ENCODE data around the gene NUDT15.

DNA sequence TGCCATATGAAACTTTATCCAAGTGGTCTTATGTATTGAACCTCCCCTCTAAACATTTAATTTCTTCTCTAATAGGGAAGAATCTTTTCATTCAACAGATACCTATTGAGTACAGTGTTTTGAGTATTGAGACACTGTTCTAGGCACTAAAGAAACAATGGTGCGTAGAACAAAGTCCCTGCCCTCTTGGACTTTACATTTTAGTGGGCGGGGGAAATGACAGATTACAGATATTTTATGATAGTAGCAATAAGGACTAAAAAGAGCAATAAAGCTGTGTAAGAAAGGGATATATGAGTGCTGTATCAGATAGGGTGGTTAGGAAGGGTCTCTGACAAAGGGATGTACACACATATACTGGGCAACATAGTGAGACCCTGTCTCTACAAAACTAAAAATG lies 5.4 kb downstream of the NUDT15 start:
- TF ChIP-seq, protein P1, sequence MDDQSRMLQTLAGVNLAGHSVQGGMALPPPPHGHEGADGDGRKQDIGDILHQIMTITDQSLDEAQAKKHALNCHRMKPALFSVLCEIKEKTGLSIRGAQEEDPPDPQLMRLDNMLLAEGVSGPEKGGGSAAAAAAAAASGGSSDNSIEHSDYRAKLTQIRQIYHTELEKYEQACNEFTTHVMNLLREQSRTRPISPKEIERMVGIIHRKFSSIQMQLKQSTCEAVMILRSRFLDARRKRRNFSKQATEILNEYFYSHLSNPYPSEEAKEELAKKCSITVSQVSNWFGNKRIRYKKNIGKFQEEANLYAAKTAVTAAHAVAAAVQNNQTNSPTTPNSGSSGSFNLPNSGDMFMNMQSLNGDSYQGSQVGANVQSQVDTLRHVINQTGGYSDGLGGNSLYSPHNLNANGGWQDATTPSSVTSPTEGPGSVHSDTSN (CRISPR knock-in tag; IDR thresholded peaks at IDR 0.05) = no peak
- TF ChIP-seq, protein P2, sequence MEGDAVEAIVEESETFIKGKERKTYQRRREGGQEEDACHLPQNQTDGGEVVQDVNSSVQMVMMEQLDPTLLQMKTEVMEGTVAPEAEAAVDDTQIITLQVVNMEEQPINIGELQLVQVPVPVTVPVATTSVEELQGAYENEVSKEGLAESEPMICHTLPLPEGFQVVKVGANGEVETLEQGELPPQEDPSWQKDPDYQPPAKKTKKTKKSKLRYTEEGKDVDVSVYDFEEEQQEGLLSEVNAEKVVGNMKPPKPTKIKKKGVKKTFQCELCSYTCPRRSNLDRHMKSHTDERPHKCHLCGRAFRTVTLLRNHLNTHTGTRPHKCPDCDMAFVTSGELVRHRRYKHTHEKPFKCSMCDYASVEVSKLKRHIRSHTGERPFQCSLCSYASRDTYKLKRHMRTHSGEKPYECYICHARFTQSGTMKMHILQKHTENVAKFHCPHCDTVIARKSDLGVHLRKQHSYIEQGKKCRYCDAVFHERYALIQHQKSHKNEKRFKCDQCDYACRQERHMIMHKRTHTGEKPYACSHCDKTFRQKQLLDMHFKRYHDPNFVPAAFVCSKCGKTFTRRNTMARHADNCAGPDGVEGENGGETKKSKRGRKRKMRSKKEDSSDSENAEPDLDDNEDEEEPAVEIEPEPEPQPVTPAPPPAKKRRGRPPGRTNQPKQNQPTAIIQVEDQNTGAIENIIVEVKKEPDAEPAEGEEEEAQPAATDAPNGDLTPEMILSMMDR (tag by site-specific recombination; IDR thresholded peaks at IDR 0.05) = no peak
